HepG2 (cell line): ENCODE results near the gene PIK3CA. TPM values are rescaled to one million over a fixed set of nuclear protein-coding genes. Genes with fewer than 3 reads are reported as not detected.

ENCODE experiments used
- ATAC-seq: fragments of 200-7000 bp; cut with Tn5 transposase; 3 replicates; pipeline ENCODE4 v1.9.1; 2020; ENCODE audit warnings: mild to moderate bottlenecking, moderate library complexity
- BruUV-seq: library from RNA; stranded (reverse); fragments of 400-500 nt; replicated peaks from 2 replicates; lab custom pipeline; 2021; lab: Mats Ljungman, UMichigan
- CTCF ChIA-PET: fragments of 300-600 bp; formaldehyde crosslinking; extraction: SDS; loops from one replicate; lab custom pipeline; 2021; ENCODE audit warnings: low total read pairs, inconsistent platforms, low intra/inter-chr PET ratio; lab: Yijun Ruan, JAX
- POLR2A ChIA-PET: fragments of 350-600 bp; sonication (Branson Sonifier 250); formaldehyde crosslinking; loops from one replicate; lab custom pipeline; 2020; ENCODE audit warnings: antibody characterized with exemption, inconsistent platforms; lab: Yijun Ruan, JAX
- DNase-seq: peaks from one replicate; pipeline ENCODE4 v3.0.0-alpha.2; 2015; ENCODE audit warnings: low spot score
- FAIRE-seq: peaks from 3 replicates; lab custom pipeline; 2011; peaks lifted over from hg19 to GRCh38; lab: Jason Lieb, UNC
- H2AFZ ChIP-seq: one replicate; pipeline ENCODE4 v1.6.1; 2011; ENCODE audit warnings: low read length, inconsistent platforms
- H3K27ac ChIP-seq: fragments of 300-600 bp; 3 replicates; pipeline ENCODE4 v1.8.0; 2011; ENCODE audit warnings: mixed run types, mild to moderate bottlenecking, mixed read lengths, low read length, inconsistent platforms; ENCODE audit not compliant: insufficient read depth; ENCODE audit errors: extremely low read length
- H3K27me3 ChIP-seq, 2 experiments: fragments of 200-600 bp in 1 of 2; 2 replicates in 1 of 2; 3 replicates in 1 of 2; pipeline versions ENCODE4 v1.6.0 to v1.8.0; 2011; ENCODE audit warnings: low read length in 2 of 2, mild to moderate bottlenecking in 2 of 2, moderate library complexity in 2 of 2, inconsistent platforms in 1 of 2; ENCODE audit not compliant: insufficient read depth in 2 of 2, control insufficient read depth in 1 of 2
- H3K36me3 ChIP-seq, 2 experiments: fragments of 200-600 bp in 1 of 2; replicated peaks in 1 of 2; 2 replicates in 1 of 2; 3 replicates in 1 of 2; pipeline versions ENCODE4 v1.5.1 to v1.8.0; 2011; ENCODE audit warnings: low read length in 2 of 2, inconsistent platforms in 1 of 2; ENCODE audit not compliant: insufficient read depth in 2 of 2, control insufficient read depth in 1 of 2
- H3K4me1 ChIP-seq: 2 replicates; pipeline ENCODE4 v1.5.1; 2012; ENCODE audit warnings: low read length, inconsistent platforms; ENCODE audit not compliant: insufficient read depth
- H3K4me2 ChIP-seq: 2 replicates; pipeline ENCODE4 v1.6.0; 2011; ENCODE audit warnings: low read depth, low read length, inconsistent platforms
- H3K4me3 ChIP-seq, 3 experiments: fragments of 200-600 bp in 1 of 3; sonication (generic), shearing (Covaris generic) in 1 of 3; replicated peaks in 1 of 3; 2 replicates each; pipeline ENCODE4 v1.5.1; 2011 to 2016; ENCODE audit warnings: low read length in 3 of 3, inconsistent platforms in 2 of 3, low read depth in 2 of 3, mild to moderate bottlenecking in 2 of 3, control low read depth in 1 of 3, mixed read lengths in 1 of 3; ENCODE audit not compliant: insufficient read depth in 1 of 3
- H3K79me2 ChIP-seq: one replicate; pipeline ENCODE4 v1.6.1; 2011; ENCODE audit warnings: low read length, inconsistent platforms; ENCODE audit not compliant: insufficient read depth
- H3K9ac ChIP-seq: 2 replicates; pipeline ENCODE4 v1.6.0; 2011; ENCODE audit warnings: mild to moderate bottlenecking, low read depth, low read length, inconsistent platforms; ENCODE audit not compliant: insufficient read depth
- H3K9me3 ChIP-seq: 2 replicates; pipeline ENCODE4 v1.5.1; 2012; ENCODE audit warnings: mild to moderate bottlenecking, low read length
- H4K20me1 ChIP-seq: 2 replicates; pipeline ENCODE4 v1.6.0; 2011; ENCODE audit warnings: inconsistent platforms, mild to moderate bottlenecking, low read length, moderate library complexity; ENCODE audit not compliant: insufficient read depth
- ADNP ChIP-seq: sonication (generic); formaldehyde crosslinking; IDR thresholded peaks from 2 replicates; pipeline ENCODE4 v1.4.0; 2020; ENCODE audit warnings: missing genetic modification reagents
- BCLAF1 ChIP-seq: fragments of 450-650 bp; IDR thresholded peaks from 2 replicates; pipeline ENCODE4 v1.6.1; 2017; ENCODE audit warnings: mild to moderate bottlenecking
- HIC2 ChIP-seq: sonication (generic); formaldehyde crosslinking; IDR thresholded peaks from 2 replicates; pipeline ENCODE4 v1.9.0; 2022; ENCODE audit warnings: low read depth, missing genetic modification reagents
- JARID2 ChIP-seq: sonication (generic); formaldehyde crosslinking; IDR thresholded peaks from 2 replicates; pipeline ENCODE4 v1.8.1; 2023; ENCODE audit warnings: missing genetic modification reagents, inconsistent platforms; ENCODE audit not compliant: insufficient replicate concordance
- JUNB ChIP-seq: sonication (generic); formaldehyde crosslinking; IDR thresholded peaks from 2 replicates; pipeline ENCODE4 v1.8.0; 2022; ENCODE audit warnings: missing genetic modification reagents, mild to moderate bottlenecking, borderline replicate concordance
- RELA ChIP-seq: sonication (generic); formaldehyde crosslinking; IDR thresholded peaks from 2 replicates; pipeline ENCODE4 v1.4.0; 2020; ENCODE audit warnings: missing genetic modification reagents
- RFXANK ChIP-seq: IDR thresholded peaks from 2 replicates; pipeline ENCODE4 v1.6.1; 2016
- SP2 ChIP-seq: sonication (generic); formaldehyde crosslinking; IDR thresholded peaks from 2 replicates; pipeline ENCODE4 v1.5.1; 2020; ENCODE audit warnings: mild to moderate bottlenecking, missing genetic modification reagents
- SP4 ChIP-seq: sonication (generic); formaldehyde crosslinking; IDR thresholded peaks from 2 replicates; pipeline ENCODE4 v1.8.1; 2023; ENCODE audit warnings: mild to moderate bottlenecking, missing genetic modification reagents
- TCF12 ChIP-seq, 2 experiments: fragments of 450-650 bp in 1 of 2; sonication (generic) in 1 of 2; formaldehyde crosslinking in 1 of 2; IDR thresholded peaks; 2 replicates each; pipeline versions ENCODE4 v1.6.1 to v1.8.0; 2017 to 2022; ENCODE audit warnings: antibody characterized with exemption in 1 of 2, mild to moderate bottlenecking in 1 of 2, missing genetic modification reagents in 1 of 2, moderate library complexity in 1 of 2
- ZBTB43 ChIP-seq: sonication (generic); formaldehyde crosslinking; conservative IDR thresholded peaks from 2 replicates; pipeline ENCODE4 v1.4.0; 2020; ENCODE audit warnings: missing genetic modification reagents
- ZNF138 ChIP-seq: sonication (generic); formaldehyde crosslinking; IDR thresholded peaks from 2 replicates; pipeline ENCODE4 v1.5.0; 2020; ENCODE audit warnings: mild to moderate bottlenecking, low read depth, missing genetic modification reagents
- ZNF276 ChIP-seq: sonication (generic); formaldehyde crosslinking; IDR thresholded peaks from 2 replicates; pipeline ENCODE4 v1.4.0; 2020; ENCODE audit warnings: mild to moderate bottlenecking, low read depth, missing genetic modification reagents
- ZNF468 ChIP-seq: sonication (generic); formaldehyde crosslinking; IDR thresholded peaks from 2 replicates; pipeline ENCODE4 v1.8.0; 2022; ENCODE audit warnings: mild to moderate bottlenecking, moderate library complexity, missing genetic modification reagents
- ZNF569 ChIP-seq: sonication (generic); formaldehyde crosslinking; IDR thresholded peaks from 2 replicates; pipeline ENCODE4 v1.5.0; 2020; ENCODE audit warnings: mild to moderate bottlenecking, missing genetic modification reagents, moderate library complexity, borderline replicate concordance
- ZNF891 ChIP-seq: sonication (generic); formaldehyde crosslinking; IDR thresholded peaks from 2 replicates; pipeline ENCODE4 v1.5.0; 2020; ENCODE audit warnings: mild to moderate bottlenecking, missing genetic modification reagents
- in situ Hi-C: cut with HindIII; loops from 2 replicates; pipeline ENCODE4 v1.10.0; 2017; ENCODE audit warnings: low pct_unique_long_range_greater_than_20kb; ENCODE audit not compliant: extremely low pct_ligation_motif_present
- intact Hi-C: fragments of 100-400 bp; cut with micrococcal nuclease; formaldehyde crosslinking; loops from one replicate; pipeline ENCODE4 v1.10.0; 2022; ENCODE audit not compliant: unreplicated experiment
- polyA plus RNA-seq, 8 experiments: library from polyadenylated mRNA; depleted of rRNA in 3 of 8; stranded (reverse) in 7 of 8; unstranded in 1 of 8; fragments of >200 nt; fragmentation: Illumina TruSeq in 4 of 8; extraction: Trizol in 4 of 8; gene quantifications; 2 replicates each; pipeline versions ENCODE4 v1.2.1 to v1.2.3, GENCODE V29; 2011 to 2016; ENCODE audit warnings: low read depth in 4 of 8, missing spikeins in 1 of 8, mixed read lengths in 1 of 8; ENCODE audit not compliant: insufficient read depth in 1 of 8
- total RNA-seq, 5 experiments: library from RNA; depleted of rRNA; stranded (reverse); fragments of >200 nt; fragmentation: Illumina TruSeq; extraction: Trizol; gene quantifications; 2 replicates each; pipeline ENCODE4 v1.2.3, GENCODE V29; 2016; ENCODE audit warnings: low read depth in 1 of 5

PIK3CA gene
- total and polyA plus RNA-seq, 2 of the 13 experiments (the other 11 are each of a cell fraction or from before 2014, with no cell fraction given): 5.7 to 11.4 TPM

GRCh38 chr3:179168918-179169317 lies 20.8 kb downstream of the PIK3CA start (continued):
- no peak for TF ChIP-seq HIC2 (CRISPR knock-in tag)

GRCh38 chr3:179172546-179172945 lies 24.4 kb downstream of the PIK3CA start:
- Histone ChIP-seq H3K27ac (no peak overlapping the region), H3K4me3 (no peak overlapping the region), H3K4me2 (no peak overlapping the region), H3K9ac (no peak overlapping the region), H3K36me3 (no peaks in the 10 kb centered on the region), H3K4me1 (no peaks in the 10 kb centered on the region), H3K79me2 (peaks cover 3% of the 10 kb centered on the region), H2AFZ (no peak overlapping the region), H3K27me3 (no peaks in the 10 kb centered on the region), H3K9me3 (no peaks in the 10 kb centered on the region), H4K20me1 (no peaks in the 10 kb centered on the region)
- POLR2A ChIA-PET: no interaction called here
- BruUV-seq: no TSS peak
- CTCF ChIA-PET: no interaction called here
- intact Hi-C loops: no loop called here
- in situ Hi-C loops: no loop called here
- ATAC-seq: no peak
- TF ChIP-seq ZNF138 (CRISPR knock-in tag) (no peak), BCLAF1 (no peak), JARID2 (CRISPR knock-in tag) (no peak), ZNF569 (CRISPR knock-in tag) (no peak), SP2 (CRISPR knock-in tag) (no peak), ZBTB43 (CRISPR knock-in tag) (no peak), JUNB (CRISPR knock-in tag) (no peak), TCF12 (IDR thresholded peaks at IDR 0.05) (no peak), TCF12 (CRISPR knock-in tag; IDR thresholded peaks at IDR 0.05) (no peak), ZNF468 (CRISPR knock-in tag) (no peak), RELA (CRISPR knock-in tag) (no peak), ADNP (no peak), RFXANK (CRISPR knock-in tag) (no peak), SP4 (CRISPR knock-in tag) (no peak), ZNF276 (no peak), ZNF891 (CRISPR knock-in tag) (no peak)
- no peak for FAIRE-seq
- no peak for DNase-seq
